ENCODE measurements around the gene ARHGAP18.

DNA sequence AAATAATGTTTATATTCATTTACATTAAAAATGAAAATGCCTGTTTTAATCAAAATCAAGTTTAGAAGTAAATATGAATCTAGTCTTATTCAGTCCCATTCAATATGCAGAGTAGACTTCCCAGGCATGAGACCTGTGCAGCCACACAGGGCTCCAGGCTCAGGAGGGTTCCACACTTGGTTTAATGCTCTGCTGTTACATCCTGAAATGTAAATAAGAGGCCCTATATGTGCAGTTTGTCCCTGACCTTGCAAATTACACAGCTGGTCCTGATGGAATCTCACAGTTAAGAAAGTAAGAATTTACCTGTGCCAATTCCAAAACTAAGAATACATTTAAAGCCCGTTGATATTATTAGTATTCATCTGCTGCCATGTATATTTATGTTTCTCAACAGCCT is 79.4 kb downstream of the ARHGAP18 start:
- no peak for TF ChIP-seq HDAC2 (IDR thresholded peaks at IDR 0.05)
- TF ChIP-seq PRDM15 (CRISPR knock-in tag; IDR thresholded peaks at IDR 0.05) = no peak
- no peak for TF ChIP-seq CTCF (IDR thresholded peaks at IDR 0.05 in 2 of 3, conservative IDR thresholded peaks at IDR 0.05 in 1 of 3; ENCODE audit: control insufficient read depth in 2 of 3, extremely low read depth in 1 of 3, insufficient read depth in 1 of 3, low read depth in 3 of 3, low read length in 3 of 3)
- TF ChIP-seq EP300 (IDR thresholded peaks at IDR 0.05; ENCODE audit: borderline replicate concordance in 1 of 2, control insufficient read depth in 1 of 2, low read depth in 2 of 2, low read length in 2 of 2) = no peak
- TF ChIP-seq RAD21 (IDR thresholded peaks at IDR 0.05; ENCODE audit: insufficient read depth, low read depth, low read length) = no peak
- TF ChIP-seq IRF4 (IDR thresholded peaks at IDR 0.05; ENCODE audit: low read depth, low read length) = no peak
- TF ChIP-seq FOXM1 (IDR thresholded peaks at IDR 0.05; ENCODE audit: low read depth, low read length) = no peak
- TF ChIP-seq MTA3 (IDR thresholded peaks at IDR 0.05; ENCODE audit: borderline replicate concordance, low read length) = no peak
- TF ChIP-seq ASH2L (IDR thresholded peaks at IDR 0.05; ENCODE audit: borderline replicate concordance, low read depth) = no peak
- TF ChIP-seq, protein P1, sequence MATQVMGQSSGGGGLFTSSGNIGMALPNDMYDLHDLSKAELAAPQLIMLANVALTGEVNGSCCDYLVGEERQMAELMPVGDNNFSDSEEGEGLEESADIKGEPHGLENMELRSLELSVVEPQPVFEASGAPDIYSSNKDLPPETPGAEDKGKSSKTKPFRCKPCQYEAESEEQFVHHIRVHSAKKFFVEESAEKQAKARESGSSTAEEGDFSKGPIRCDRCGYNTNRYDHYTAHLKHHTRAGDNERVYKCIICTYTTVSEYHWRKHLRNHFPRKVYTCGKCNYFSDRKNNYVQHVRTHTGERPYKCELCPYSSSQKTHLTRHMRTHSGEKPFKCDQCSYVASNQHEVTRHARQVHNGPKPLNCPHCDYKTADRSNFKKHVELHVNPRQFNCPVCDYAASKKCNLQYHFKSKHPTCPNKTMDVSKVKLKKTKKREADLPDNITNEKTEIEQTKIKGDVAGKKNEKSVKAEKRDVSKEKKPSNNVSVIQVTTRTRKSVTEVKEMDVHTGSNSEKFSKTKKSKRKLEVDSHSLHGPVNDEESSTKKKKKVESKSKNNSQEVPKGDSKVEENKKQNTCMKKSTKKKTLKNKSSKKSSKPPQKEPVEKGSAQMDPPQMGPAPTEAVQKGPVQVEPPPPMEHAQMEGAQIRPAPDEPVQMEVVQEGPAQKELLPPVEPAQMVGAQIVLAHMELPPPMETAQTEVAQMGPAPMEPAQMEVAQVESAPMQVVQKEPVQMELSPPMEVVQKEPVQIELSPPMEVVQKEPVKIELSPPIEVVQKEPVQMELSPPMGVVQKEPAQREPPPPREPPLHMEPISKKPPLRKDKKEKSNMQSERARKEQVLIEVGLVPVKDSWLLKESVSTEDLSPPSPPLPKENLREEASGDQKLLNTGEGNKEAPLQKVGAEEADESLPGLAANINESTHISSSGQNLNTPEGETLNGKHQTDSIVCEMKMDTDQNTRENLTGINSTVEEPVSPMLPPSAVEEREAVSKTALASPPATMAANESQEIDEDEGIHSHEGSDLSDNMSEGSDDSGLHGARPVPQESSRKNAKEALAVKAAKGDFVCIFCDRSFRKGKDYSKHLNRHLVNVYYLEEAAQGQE (IDR thresholded peaks at IDR 0.05; ENCODE audit: low read depth, low read length) = no peak

All from GM12878 (cell line).